A673 (cell line): ENCODE measurements around the gene RASGEF1C. TPM values are rescaled to one million over a fixed set of nuclear protein-coding genes. Genes with fewer than 3 reads are reported as not detected.

Experiments used
- BruUV-seq: library from RNA; stranded (reverse); fragments of 400-500 nt; replicated peaks from 2 replicates; lab custom pipeline; 2021; lab: Mats Ljungman, UMichigan
- CTCF ChIA-PET: fragments of 300-600 bp; sonication (Branson Sonifier 250); formaldehyde crosslinking; loops from one replicate; lab custom pipeline; 2022; ENCODE audit warnings: antibody characterized with exemption; lab: Charles Lee
- POLR2A ChIA-PET: fragments of 300-600 bp; sonication (Branson Sonifier 250); formaldehyde crosslinking; loops from one replicate; lab custom pipeline; 2022; ENCODE audit warnings: antibody characterized with exemption; ENCODE audit not compliant: low non-redundant PET; lab: Charles Lee
- DNase-seq: peaks from one replicate; pipeline ENCODE4 v3.0.0-alpha.2; 2015; ENCODE audit warnings: low spot score
- H3K27ac ChIP-seq: fragments of 200-600 bp; sonication (generic); 2 replicates; pipeline ENCODE4 v1.5.1; 2016; ENCODE audit warnings: mixed run types, low read depth, mild to moderate bottlenecking, mixed read lengths, antibody characterized with exemption, low read length; ENCODE audit not compliant: poor library complexity, severe bottlenecking
- H3K27me3 ChIP-seq: fragments of 200-600 bp; sonication (generic); replicated peaks from 2 replicates; pipeline ENCODE4 v1.6.1; 2017; ENCODE audit warnings: mixed run types, low read depth, mild to moderate bottlenecking, mixed read lengths, antibody characterized with exemption, low read length; ENCODE audit not compliant: insufficient read depth, poor library complexity
- H3K36me3 ChIP-seq: fragments of 200-600 bp; sonication (generic); 2 replicates; pipeline ENCODE4 v1.6.1; 2016; ENCODE audit warnings: mixed run types, mild to moderate bottlenecking, mixed read lengths, antibody characterized with exemption, low read length; ENCODE audit not compliant: insufficient read depth, poor library complexity, severe bottlenecking
- H3K4me1 ChIP-seq: fragments of 200-600 bp; sonication (generic); 2 replicates; pipeline ENCODE4 v1.6.1; 2017; ENCODE audit warnings: mixed run types, mild to moderate bottlenecking, mixed read lengths, antibody characterized with exemption, low read length; ENCODE audit not compliant: insufficient read depth, poor library complexity, severe bottlenecking
- H3K4me3 ChIP-seq: fragments of 200-600 bp; sonication (generic); 2 replicates; pipeline ENCODE4 v1.5.1; 2016; ENCODE audit warnings: low read depth, mixed run types, mild to moderate bottlenecking, mixed read lengths, low read length; ENCODE audit not compliant: poor library complexity, severe bottlenecking
- H3K9me3 ChIP-seq: fragments of 200-600 bp; sonication (generic); 2 replicates; pipeline ENCODE4 v1.6.1; 2016; ENCODE audit warnings: mixed run types, low read depth, mild to moderate bottlenecking, mixed read lengths, antibody characterized with exemption, low read length; ENCODE audit not compliant: poor library complexity, severe bottlenecking
- CTCF ChIP-seq: fragments of 300-800, 200-600 bp; sonication (generic); conservative IDR thresholded peaks from 2 replicates; pipeline ENCODE4 v1.5.1; 2017; ENCODE audit warnings: low read depth, mild to moderate bottlenecking, antibody characterized with exemption, low read length, moderate library complexity, mixed read lengths
- EZH2 ChIP-seq: fragments of 200-600 bp; sonication (generic); IDR thresholded peaks from 2 replicates; pipeline ENCODE4 v1.6.1; 2017; ENCODE audit warnings: borderline replicate concordance, low read depth, mild to moderate bottlenecking, mixed read lengths, antibody characterized with exemption, low read length; ENCODE audit not compliant: poor library complexity, severe bottlenecking
- intact Hi-C: fragments of 100-400 bp; cut with micrococcal nuclease; formaldehyde crosslinking; loops from one replicate; pipeline ENCODE4 v1.10.0; 2022; ENCODE audit not compliant: unreplicated experiment
- total RNA-seq: library from RNA; stranded (reverse); gene quantifications from 2 replicates; pipeline ENCODE4 v1.2.3, GENCODE V29; 2021

RASGEF1C gene
- total RNA-seq, 1 experiment from 2014 or later, result not detected

GRCh38 chr5:180156141-180156540 is 52.9 kb downstream of the RASGEF1C start:
- ChIA-PET POLR2A (no interaction called here), CTCF (no interaction called here)
- H3K4me1 ChIP-seq, result no peaks in the 10 kb centered on the region
- H3K27ac ChIP-seq, result no peak overlapping the region
- BruUV-seq, result no TSS peak
- no peaks in the 10 kb centered on the region for H3K27me3 ChIP-seq
- H3K36me3 ChIP-seq, result no peaks in the 10 kb centered on the region
- H3K9me3 ChIP-seq, result no peaks in the 10 kb centered on the region
- TF ChIP-seq CTCF (no peak), EZH2 (no peak)
- H3K4me3 ChIP-seq, result no peak overlapping the region
- intact Hi-C loops, result no loop called here
- no peak for DNase-seq

- Histone ChIP-seq H3K27ac (no peak overlapping the region), H3K4me3 (no peak overlapping the region), H3K36me3 (no peaks in the 10 kb centered on the region), H3K9me3 (no peaks in the 10 kb centered on the region), H3K27me3 (no peaks in the 10 kb centered on the region), H3K4me1 (no peaks in the 10 kb centered on the region)
- ChIA-PET POLR2A (no interaction called here), CTCF (no interaction called here)
- TF ChIP-seq CTCF (no peak), EZH2 (no peak)
- DNase-seq, result no peak
- intact Hi-C loops, result no loop called here
- BruUV-seq, result no TSS peak
Measured at GRCh38 chr5:180155365-180155926, 53.6 kb downstream of the RASGEF1C start.

- Histone ChIP-seq H3K9me3 (no peaks in the 10 kb centered on the region), H3K4me3 (no peak overlapping the region), H3K36me3 (no peaks in the 10 kb centered on the region), H3K4me1 (no peaks in the 10 kb centered on the region), H3K27me3 (no peaks in the 10 kb centered on the region), H3K27ac (no peak overlapping the region)
- CTCF ChIA-PET, result no interaction called here
- BruUV-seq, result no TSS peak
- intact Hi-C loops, result no loop called here
- POLR2A ChIA-PET, result no interaction called here
- TF ChIP-seq CTCF (no peak), EZH2 (no peak)
- DNase-seq, result no peak
Measured at GRCh38 chr5:180154821-180155364, 54.1 kb downstream of the RASGEF1C start.
